Femur (tissue), 1 donor: ENCODE measurements around the gene STRADA.

Source experiments
- DNase-seq: peaks from one replicate; pipeline ENCODE4 v3.0.0-alpha.2; 2017

The STRADA gene

GRCh38 chr17:63700528-63701455 is 40.8 kb downstream of the STRADA start:
- peak; percentile 73 for DNase-seq

- DNase-seq: peak; percentile 70
Observed at GRCh38 chr17:63699638-63700527, 41.7 kb downstream of the STRADA start, which contains the start of gene LIMD2. LIMD2 (minus strand) TSS chr17:63700125; CDS start chr17:63699298, 827 bp downstream.

GRCh38 chr17:63698886-63699637 is 42.5 kb downstream of the STRADA start:
- peak; percentile 84 for DNase-seq

GRCh38 chr17:63698381-63698885 is 43.2 kb downstream of the STRADA start:
- DNase-seq: no peak

- peak; percentile 62 for DNase-seq
Observed at GRCh38 chr17:63697341-63698286, 44.0 kb downstream of the STRADA start.

- DNase-seq: no peak
Observed at GRCh38 chr17:63696381-63696961, 45.1 kb downstream of the STRADA start.

- no peak for DNase-seq
Observed at GRCh38 chr17:63695889-63696288, 45.7 kb downstream of the STRADA start.

- DNase-seq: no peak
Observed at GRCh38 chr17:63694950-63695773, 46.4 kb downstream of the STRADA start.

GRCh38 chr17:63694229-63694949 is 47.2 kb downstream of the STRADA start:
- no peak for DNase-seq

GRCh38 chr17:63693411-63694113 is 48.0 kb downstream of the STRADA start:
- DNase-seq: no peak

- DNase-seq: no peak
Observed at GRCh38 chr17:63692195-63692816, 49.3 kb downstream of the STRADA start.

GRCh38 chr17:63689479-63689878 is 52.1 kb downstream of the STRADA start:
- DNase-seq: no peak

- DNase-seq: no peak
Observed at GRCh38 chr17:63688396-63689020, 53.1 kb downstream of the STRADA start.

- no peak for DNase-seq
Observed at GRCh38 chr17:63686138-63686685, 55.4 kb downstream of the STRADA start.

GRCh38 chr17:63685578-63685977 is 56.0 kb downstream of the STRADA start:
- no peak for DNase-seq

GRCh38 chr17:63685041-63685440 is 56.6 kb downstream of the STRADA start:
- DNase-seq: no peak

- DNase-seq: no peak
Observed at GRCh38 chr17:63682981-63683380, 58.6 kb downstream of the STRADA start.
